Psoas muscle (tissue), 8 donors: ENCODE results near the gene KANSL1. TPM values are rescaled to one million over a fixed set of nuclear protein-coding genes. Genes with fewer than 3 reads are reported as not detected.

Source experiments
- ATAC-seq, 4 donors: fragments of 200-7000 bp; cut with Tn5 transposase; one replicate each; pipeline ENCODE4 v1.9.1; 2020; ENCODE audit warnings: moderate library complexity in 3 of 4, mild to moderate bottlenecking in 2 of 4
- DNase-seq, 2 donors: peaks; one replicate each; pipeline ENCODE4 v3.0.0-alpha.2; 2020
- H3K27ac ChIP-seq: fragments of 200-600 bp; one replicate; pipeline ENCODE4 v1.8.0; 2022
- H3K27me3 ChIP-seq, 3 donors: fragments of 200-600 bp in 1 of 3; one replicate each; pipeline versions ENCODE4 v1.6.1 to v1.8.0; 2013 to 2022; ENCODE audit warnings: low read length in 2 of 3, mild to moderate bottlenecking in 2 of 3, moderate library complexity in 1 of 3; ENCODE audit not compliant: insufficient read depth in 3 of 3
- H3K36me3 ChIP-seq, 2 donors: fragments of 200-600 bp in 1 of 2; one replicate each; pipeline versions ENCODE4 v1.6.1 to v1.8.0; 2013 to 2022; ENCODE audit warnings: low read depth in 1 of 2, mild to moderate bottlenecking in 1 of 2, moderate library complexity in 1 of 2; ENCODE audit not compliant: insufficient read depth in 1 of 2
- H3K4me1 ChIP-seq: fragments of 200-600 bp; one replicate; pipeline ENCODE4 v1.8.0; 2022
- H3K4me3 ChIP-seq: fragments of 200-600 bp; one replicate; pipeline ENCODE4 v1.8.0; 2022; ENCODE audit warnings: mild to moderate bottlenecking
- H3K9me3 ChIP-seq: fragments of 200-600 bp; one replicate; pipeline ENCODE4 v1.8.0; 2022
- WGBS, 3 donors: extraction: QIAGEN DNeasy Blood & Tissue Kit; methylation state at CpG; one replicate each; pipeline versions ENCODE4 v1.1.6 to v1.1.7; 2013; 5-methylcytosine and 5-hydroxymethylcytosine counted together
- intact Hi-C, 2 donors: fragments of 100-400 bp; cut with DNase I; formaldehyde crosslinking; loops; one replicate each; pipeline versions ENCODE4 v1.11.0 to v1.14.2; 2022
- polyA plus RNA-seq, 3 donors: library from polyadenylated mRNA; stranded (reverse); fragments of 200-250 nt; gene quantifications; one replicate each; pipeline ENCODE4 v1.2.3, GENCODE V29; 2013
- total RNA-seq, 4 donors: library from RNA; stranded (reverse); fragmentation: NEBNext Ultra II Directional in 2 of 4; extraction: Animal tissue kit (Norgen Biotek cat#: 25700) in 2 of 4; gene quantifications; one replicate each; pipeline versions ENCODE4 v1.2.1 to v1.2.4, GENCODE V29; 2021 to 2023
- TF ChIP-seq, protein P1 (sequence below): fragments of 200-600 bp; IDR thresholded peaks from one replicate; pipeline ENCODE4 v1.8.0; 2022; ENCODE audit warnings: antibody characterized with exemption
- donor health status: healthy with polysubstance abuse.
- donor health status: DM: no; HTN: no; CAD: no; lungs with moderate emphysema.
- donor health status: Bipolar disorder and iron deficiency.
- donor health status: healthy.
- donor health status: DM: yes; HTN: yes; CAD: no.
- donor health status: DM: no; HTN: no; CAD: no.
- donor health status: DM: no; HTN: no; CAD: no.
- donor health status: DM: yes; HTN: yes; CAD: no.

KANSL1 gene
- total and polyA plus RNA-seq, 7 donors: 6.9 to 37.5 (median 25.8) TPM

DNA sequence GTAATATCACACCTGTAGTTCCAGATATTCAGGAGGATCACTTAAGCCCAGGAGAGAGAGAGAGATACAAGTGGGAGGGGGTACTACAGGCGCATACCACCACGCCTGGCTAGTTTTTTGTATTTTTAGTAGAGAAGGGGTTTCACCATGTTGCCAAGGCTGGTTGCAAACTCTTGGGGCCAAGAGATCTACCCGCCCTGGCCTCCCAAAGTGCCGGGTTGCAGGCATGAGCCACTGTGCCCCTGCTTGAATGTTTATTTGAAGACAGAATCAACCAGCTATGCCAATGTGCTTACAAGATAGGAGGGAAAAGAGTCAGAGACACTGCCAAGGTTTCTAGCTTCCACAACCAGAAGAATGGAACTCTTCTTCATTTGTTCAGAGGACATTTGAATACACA lies 106.4 kb downstream of the KANSL1 start:
- H3K9me3 ChIP-seq: no peaks in the 10 kb centered on the region
- no peak overlapping the region for H3K27ac ChIP-seq
- no peak overlapping the region for H3K4me3 ChIP-seq
- 73 to 92% (median 82%) methylated on average over 4 of the region's 4 CpGs for WGBS, 3 donors
- peaks cover 58% of the 10 kb centered on the region for H3K4me1 ChIP-seq
- DNase-seq (no peak), ATAC-seq (no peak)
- H3K27me3 ChIP-seq: no peaks in the 10 kb centered on the region
- intact Hi-C loops: no loop called here
- peaks cover 0 to 4% of the 10 kb centered on the region in 2 donors for H3K36me3 ChIP-seq
- TF ChIP-seq, protein P1, sequence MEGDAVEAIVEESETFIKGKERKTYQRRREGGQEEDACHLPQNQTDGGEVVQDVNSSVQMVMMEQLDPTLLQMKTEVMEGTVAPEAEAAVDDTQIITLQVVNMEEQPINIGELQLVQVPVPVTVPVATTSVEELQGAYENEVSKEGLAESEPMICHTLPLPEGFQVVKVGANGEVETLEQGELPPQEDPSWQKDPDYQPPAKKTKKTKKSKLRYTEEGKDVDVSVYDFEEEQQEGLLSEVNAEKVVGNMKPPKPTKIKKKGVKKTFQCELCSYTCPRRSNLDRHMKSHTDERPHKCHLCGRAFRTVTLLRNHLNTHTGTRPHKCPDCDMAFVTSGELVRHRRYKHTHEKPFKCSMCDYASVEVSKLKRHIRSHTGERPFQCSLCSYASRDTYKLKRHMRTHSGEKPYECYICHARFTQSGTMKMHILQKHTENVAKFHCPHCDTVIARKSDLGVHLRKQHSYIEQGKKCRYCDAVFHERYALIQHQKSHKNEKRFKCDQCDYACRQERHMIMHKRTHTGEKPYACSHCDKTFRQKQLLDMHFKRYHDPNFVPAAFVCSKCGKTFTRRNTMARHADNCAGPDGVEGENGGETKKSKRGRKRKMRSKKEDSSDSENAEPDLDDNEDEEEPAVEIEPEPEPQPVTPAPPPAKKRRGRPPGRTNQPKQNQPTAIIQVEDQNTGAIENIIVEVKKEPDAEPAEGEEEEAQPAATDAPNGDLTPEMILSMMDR: no peak

DNA sequence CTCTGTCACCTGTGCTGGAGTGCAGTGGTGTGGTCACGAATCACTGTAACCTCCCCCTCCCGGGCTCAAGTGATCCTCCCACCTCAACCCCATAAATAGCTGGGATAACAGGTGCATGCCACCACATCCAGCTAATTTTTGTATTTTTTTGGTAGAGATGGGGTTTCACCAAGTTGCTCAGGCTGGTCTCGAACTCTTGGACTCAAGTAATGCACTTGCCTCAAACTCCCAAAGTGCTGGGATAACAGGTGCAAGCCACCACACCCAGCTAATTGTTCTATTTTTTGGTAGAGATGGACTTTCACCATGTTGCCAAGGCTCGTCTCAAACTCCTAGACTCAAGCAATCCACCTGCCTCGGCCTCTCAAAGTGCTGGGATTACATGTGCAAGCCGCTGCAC lies 107.7 kb downstream of the KANSL1 start:
- Histone ChIP-seq H3K27ac (no peak overlapping the region), H3K4me1 (peaks cover 58% of the 10 kb centered on the region), H3K4me3 (no peak overlapping the region), H3K27me3 (no peaks in the 10 kb centered on the region), H3K36me3 (peaks cover 0 to 2% of the 10 kb centered on the region in 2 donors), H3K9me3 (no peaks in the 10 kb centered on the region)
- TF ChIP-seq, protein P1: no peak
- 43 to 71% (median 50%) methylated on average over 6 of the region's 6 CpGs for WGBS, 3 donors
- ATAC-seq (no peak), DNase-seq (no peak)
- intact Hi-C loops: no loop called here

DNA sequence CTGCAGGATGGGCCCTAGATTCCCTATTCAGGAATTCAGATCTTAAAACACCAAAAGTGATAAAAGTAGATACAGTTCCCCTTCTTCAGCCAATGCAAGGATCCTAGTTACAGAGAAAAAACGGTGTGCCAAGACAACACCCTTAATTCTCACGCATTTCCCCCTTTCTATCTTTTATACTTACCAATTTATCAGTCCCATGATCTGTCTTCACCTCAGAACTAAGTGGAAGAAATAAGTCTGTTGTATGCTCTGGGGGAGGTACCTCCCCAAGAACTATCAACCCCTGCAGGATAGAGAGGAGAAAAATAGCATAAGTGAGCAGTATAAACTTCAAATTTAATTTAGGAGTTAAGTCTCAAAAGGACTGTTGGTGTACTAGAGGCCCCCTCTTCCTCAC lies 111.0 kb downstream of the KANSL1 start:
- WGBS, 3 donors: 71 to 73% (median 71%) methylated on average over 2 of the region's 2 CpGs
- no peak for ATAC-seq

DNA sequence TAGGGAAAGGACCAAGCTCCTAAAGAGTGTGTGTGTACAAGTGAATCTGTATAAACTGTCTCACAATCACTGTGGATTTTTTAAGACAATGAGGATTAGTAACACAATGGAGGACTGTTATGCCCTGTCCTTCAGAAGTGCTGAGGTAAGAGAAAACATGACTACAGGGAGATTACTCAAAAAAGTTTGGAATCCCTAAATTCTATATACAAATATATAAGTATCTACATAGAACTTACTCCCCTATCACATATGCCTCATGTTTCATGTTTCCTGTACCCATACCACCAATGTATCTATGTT lies 112.3 kb downstream of the KANSL1 start:
- no peaks in the 10 kb centered on the region for H3K27me3 ChIP-seq
- no peak for ATAC-seq
- H3K4me3 ChIP-seq: no peak overlapping the region
- H3K27ac ChIP-seq: no peak overlapping the region
- no peaks in the 10 kb centered on the region for H3K9me3 ChIP-seq
- no peak for DNase-seq
- TF ChIP-seq, protein P1: no peak
- intact Hi-C loops: no loop called here
- peaks cover 41% of the 10 kb centered on the region for H3K4me1 ChIP-seq
- H3K36me3 ChIP-seq: no peaks in the 10 kb centered on the region

More for the DNA sequence above, 111.0 kb downstream of the KANSL1 start:
- Histone ChIP-seq H3K4me1 (peaks cover 50% of the 10 kb centered on the region), H3K4me3 (no peak overlapping the region), H3K27me3 (no peaks in the 10 kb centered on the region), H3K27ac (no peak overlapping the region), H3K36me3 (no peaks in the 10 kb centered on the region), H3K9me3 (no peaks in the 10 kb centered on the region)
- intact Hi-C loops: no loop called here
- TF ChIP-seq, protein P1: no peak
- no peak for DNase-seq

DNA sequence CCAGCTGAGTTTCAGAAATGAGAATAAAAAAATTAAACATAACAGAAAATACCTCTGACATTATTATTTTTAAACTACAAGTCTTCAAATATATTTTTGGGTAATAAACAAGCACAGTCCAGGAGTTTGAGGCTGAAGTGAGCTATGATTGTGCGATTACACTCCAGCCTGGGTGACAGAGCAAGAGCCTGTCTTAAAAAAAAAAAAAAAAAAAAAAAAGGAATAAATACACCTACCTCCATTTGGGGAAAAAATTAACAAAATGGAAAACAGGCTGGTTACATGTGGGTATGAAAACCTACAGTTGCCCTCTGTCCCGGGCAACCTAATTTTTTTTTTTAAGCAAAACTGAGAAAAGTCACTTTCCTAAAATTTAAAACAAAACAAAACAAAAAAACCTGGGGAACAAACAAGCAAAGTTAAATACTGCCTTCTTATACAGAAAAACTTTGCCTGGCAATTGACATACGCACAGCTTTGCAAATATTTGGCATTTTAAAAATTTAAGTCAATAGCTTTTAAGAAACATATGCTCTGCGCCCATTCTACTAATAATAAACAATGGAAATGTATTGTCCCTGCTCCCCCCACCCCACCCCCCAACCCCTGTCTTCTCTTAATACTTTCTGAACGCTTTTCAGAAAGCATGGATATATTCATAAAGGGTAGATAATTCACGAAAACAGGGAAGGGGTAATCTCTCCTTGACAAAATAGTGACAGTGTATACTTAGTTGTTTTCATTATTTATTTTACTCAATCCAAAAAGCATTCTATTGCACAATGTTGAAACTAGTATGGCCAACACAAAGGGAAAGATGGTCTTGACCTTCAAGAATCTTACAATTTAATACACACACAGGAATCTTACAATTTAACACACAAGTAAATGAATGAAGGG lies 112.9 kb downstream of the KANSL1 start:
- 94 to 97% (median 95%) methylated on average over 6 of the region's 6 CpGs for WGBS, 3 donors
- no peaks in the 10 kb centered on the region for H3K9me3 ChIP-seq
- H3K27ac ChIP-seq: no peak overlapping the region
- TF ChIP-seq, protein P1: no peak
- H3K4me1 ChIP-seq: peaks cover 40% of the 10 kb centered on the region
- ATAC-seq (no peak), DNase-seq (no peak)
- no peak overlapping the region for H3K4me3 ChIP-seq
- intact Hi-C loops: no loop called here
- H3K36me3 ChIP-seq: no peaks in the 10 kb centered on the region
- no peaks in the 10 kb centered on the region for H3K27me3 ChIP-seq
